ENCODE results near the gene C1orf50.

Gene C1orf50

GRCh38 chr1:42734201-42735035, 32.6 kb upstream of the C1orf50 start:
- no peaks in the 10 kb centered on the region for H3K27me3 ChIP-seq
- H3K9me3 ChIP-seq, result no peaks in the 10 kb centered on the region
- H3K4me1 ChIP-seq (ENCODE audit: control insufficient read depth in 1 of 2, insufficient read depth in 1 of 2, low read depth in 1 of 2, low read length in 1 of 2), result peaks cover 0 to 2% of the 10 kb centered on the region in 2 experiments
- H3K4me3 ChIP-seq (ENCODE audit: low read depth in 1 of 2, low read length in 1 of 2), result no peak overlapping the region
- H3K36me3 ChIP-seq, result no peaks in the 10 kb centered on the region
- no peak overlapping the region for H3K27ac ChIP-seq
- no peak for TF ChIP-seq CTCF (IDR thresholded peaks at IDR 0.05)

GRCh38 chr1:42735056-42735455, 32.0 kb upstream of the C1orf50 start:
- no peak for TF ChIP-seq CTCF (IDR thresholded peaks at IDR 0.05)
- no peak overlapping the region for H3K4me3 ChIP-seq (ENCODE audit: low read depth in 1 of 2, low read length in 1 of 2)
- no peak overlapping the region for H3K27ac ChIP-seq
- H3K36me3 ChIP-seq, result no peaks in the 10 kb centered on the region
- no peaks in the 10 kb centered on the region for H3K27me3 ChIP-seq
- H3K4me1 ChIP-seq (ENCODE audit: control insufficient read depth in 1 of 2, insufficient read depth in 1 of 2, low read depth in 1 of 2, low read length in 1 of 2), result peaks cover 0 to 2% of the 10 kb centered on the region in 2 experiments
- H3K9me3 ChIP-seq, result no peaks in the 10 kb centered on the region

GRCh38 chr1:42735477-42736105, 31.5 kb upstream of the C1orf50 start:
- no peaks in the 10 kb centered on the region for H3K27me3 ChIP-seq
- no peaks in the 10 kb centered on the region for H3K9me3 ChIP-seq
- TF ChIP-seq CTCF (IDR thresholded peaks at IDR 0.05), result no peak
- H3K27ac ChIP-seq, result no peak overlapping the region
- H3K36me3 ChIP-seq, result no peaks in the 10 kb centered on the region
- H3K4me1 ChIP-seq (ENCODE audit: control insufficient read depth in 1 of 2, insufficient read depth in 1 of 2, low read depth in 1 of 2, low read length in 1 of 2), result peaks cover 0 to 2% of the 10 kb centered on the region in 2 experiments
- H3K4me3 ChIP-seq (ENCODE audit: low read depth in 1 of 2, low read length in 1 of 2), result no peak overlapping the region

- Histone ChIP-seq H3K4me1 (ENCODE audit: control insufficient read depth in 1 of 2, insufficient read depth in 1 of 2, low read depth in 1 of 2, low read length in 1 of 2) (peaks cover 0 to 2% of the 10 kb centered on the region in 2 experiments), H3K27me3 (no peaks in the 10 kb centered on the region), H3K36me3 (no peaks in the 10 kb centered on the region), H3K4me3 (ENCODE audit: low read depth in 1 of 2, low read length in 1 of 2) (no peak overlapping the region), H3K27ac (no peak overlapping the region), H3K9me3 (no peaks in the 10 kb centered on the region)
- TF ChIP-seq CTCF (IDR thresholded peaks at IDR 0.05), result no peak
Observed at GRCh38 chr1:42736152-42736551, 30.9 kb upstream of the C1orf50 start.

GRCh38 chr1:42736571-42737200, 30.4 kb upstream of the C1orf50 start:
- H3K36me3 ChIP-seq, result no peaks in the 10 kb centered on the region
- H3K4me1 ChIP-seq (ENCODE audit: control insufficient read depth in 1 of 2, insufficient read depth in 1 of 2, low read depth in 1 of 2, low read length in 1 of 2), result peaks cover 0 to 2% of the 10 kb centered on the region in 2 experiments
- H3K4me3 ChIP-seq (ENCODE audit: low read depth in 1 of 2, low read length in 1 of 2), result no peak overlapping the region
- no peak for TF ChIP-seq CTCF (IDR thresholded peaks at IDR 0.05)
- H3K27me3 ChIP-seq, result no peaks in the 10 kb centered on the region
- no peak overlapping the region for H3K27ac ChIP-seq
- no peaks in the 10 kb centered on the region for H3K9me3 ChIP-seq

Measured in neutrophil (primary cell).